T-helper 1 cell treated with Interleukin-12 subunit alpha and Interleukin-12 subunit beta and Interleukin-4 antibody, amounts not matched to agents 30 μg/mL and 1 μg/mL, for 36 hours (primary cell): Measurements from ENCODE around the gene SPATA13.
"Not testable (repeated sequence)": the region's sequence is repeated elsewhere in the genome, so short reads cannot be mapped to it uniquely, and the experiment has no call there.

Experiments used
- H3K27ac Mint-ChIP-seq: one replicate; pipeline ENCODE4 v1.8.0; 2021; ENCODE audit warnings: mild to moderate bottlenecking, mixed read lengths
- H3K27me3 Mint-ChIP-seq: one replicate; pipeline ENCODE4 v1.8.0; 2021; ENCODE audit warnings: low read depth, mixed read lengths
- H3K36me3 Mint-ChIP-seq: one replicate; pipeline ENCODE4 v1.8.0; 2021; ENCODE audit warnings: low read depth, mixed read lengths
- H3K4me1 Mint-ChIP-seq: one replicate; pipeline ENCODE4 v1.8.0; 2021; ENCODE audit warnings: low read depth, mixed read lengths
- H3K4me3 Mint-ChIP-seq: one replicate; pipeline ENCODE4 v1.8.0; 2021; ENCODE audit warnings: mild to moderate bottlenecking, moderate library complexity, mixed read lengths
- H3K9me3 Mint-ChIP-seq: one replicate; pipeline ENCODE4 v1.8.0; 2021; ENCODE audit warnings: mixed read lengths

The SPATA13 gene

DNA sequence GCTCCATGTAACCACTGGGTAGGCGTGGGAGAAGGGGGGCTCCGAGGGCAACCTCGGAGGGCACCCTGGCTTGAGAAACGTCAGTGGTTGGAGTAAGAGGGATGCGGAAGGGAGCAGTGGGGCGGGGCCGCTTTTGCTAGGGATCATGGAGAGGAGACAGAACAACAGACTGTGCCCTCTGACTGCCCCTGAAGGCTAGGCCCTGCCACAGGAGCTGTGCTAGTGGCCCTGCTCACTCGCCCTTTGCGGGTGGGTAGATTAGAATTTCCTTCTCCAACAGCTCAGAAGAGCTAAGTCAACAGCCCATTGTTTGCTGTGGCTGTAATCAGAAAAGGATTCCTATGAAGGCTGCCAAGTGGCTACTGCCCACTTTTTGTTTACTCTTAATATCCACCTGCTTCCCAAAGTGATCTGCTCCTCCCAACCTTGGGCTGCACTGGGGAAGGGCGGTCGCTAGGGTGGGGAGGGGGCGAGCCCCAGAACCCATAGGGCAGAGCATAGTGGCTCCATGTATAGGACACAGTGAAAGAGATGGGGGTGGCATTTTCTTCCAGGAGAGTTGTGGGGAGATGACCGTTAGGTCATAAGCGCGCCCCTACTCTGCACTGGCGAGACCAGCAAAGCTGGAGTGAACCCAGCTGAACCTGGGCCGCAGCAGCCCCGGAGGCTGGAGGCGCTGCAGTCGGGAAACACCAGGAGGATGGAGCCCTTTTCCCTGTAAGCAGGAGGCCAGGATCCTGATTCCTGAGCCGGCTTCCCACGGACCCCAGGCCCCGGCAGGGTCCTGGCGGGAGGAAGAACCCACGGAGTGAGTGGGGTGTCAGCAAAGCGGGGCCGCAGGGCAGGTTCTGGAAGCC lies 146.9 kb downstream of the SPATA13 start:
- Mint-ChIP-seq H3K4me3 (no peak overlapping the region), H3K27me3 (no peaks in the 10 kb centered on the region), H3K9me3 (no peaks in the 10 kb centered on the region), H3K4me1 (no peaks in the 10 kb centered on the region), H3K27ac (no peak overlapping the region), H3K36me3 (peaks cover 22% of the 10 kb centered on the region)

GRCh38 chr13:24308068-24308445 lies 147.5 kb downstream of the SPATA13 start:
- H3K36me3 Mint-ChIP-seq = peaks cover 18% of the 10 kb centered on the region
- H3K27ac Mint-ChIP-seq = no peak overlapping the region
- H3K27me3 Mint-ChIP-seq = no peaks in the 10 kb centered on the region
- no peak overlapping the region for H3K4me3 Mint-ChIP-seq
- H3K4me1 Mint-ChIP-seq = no peaks in the 10 kb centered on the region
- H3K9me3 Mint-ChIP-seq = no peaks in the 10 kb centered on the region

DNA sequence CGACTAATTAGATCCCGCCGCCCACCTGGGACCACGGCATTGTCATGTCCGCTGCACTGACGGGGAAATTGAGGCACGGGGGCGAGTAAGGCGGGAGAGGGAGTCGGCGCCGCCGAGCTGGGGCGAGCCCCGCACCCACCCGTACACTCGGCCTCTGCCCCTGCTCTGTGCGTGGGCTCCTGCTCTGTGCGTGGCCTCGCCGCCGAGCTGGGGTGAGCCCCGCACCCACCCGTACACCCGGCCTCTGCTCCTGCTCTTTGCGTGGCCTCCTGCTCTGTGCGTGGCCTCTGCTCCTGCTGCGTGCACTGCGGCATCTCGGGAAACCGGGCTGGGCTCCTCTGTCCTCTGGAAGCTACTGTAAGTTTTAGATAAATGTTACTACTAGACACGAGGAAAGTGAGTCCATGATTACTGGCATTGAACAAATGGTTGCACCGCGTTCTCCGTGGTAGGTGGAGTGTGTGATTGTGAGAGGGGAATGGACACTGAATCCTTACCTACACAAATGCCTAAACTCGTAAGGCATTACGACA lies 148.0 kb downstream of the SPATA13 start:
- H3K4me1 Mint-ChIP-seq = no peaks in the 10 kb centered on the region
- H3K27ac Mint-ChIP-seq = no peak overlapping the region
- no peaks in the 10 kb centered on the region for H3K9me3 Mint-ChIP-seq
- H3K4me3 Mint-ChIP-seq = no peak overlapping the region
- peaks cover 14% of the 10 kb centered on the region for H3K36me3 Mint-ChIP-seq
- no peaks in the 10 kb centered on the region for H3K27me3 Mint-ChIP-seq

DNA sequence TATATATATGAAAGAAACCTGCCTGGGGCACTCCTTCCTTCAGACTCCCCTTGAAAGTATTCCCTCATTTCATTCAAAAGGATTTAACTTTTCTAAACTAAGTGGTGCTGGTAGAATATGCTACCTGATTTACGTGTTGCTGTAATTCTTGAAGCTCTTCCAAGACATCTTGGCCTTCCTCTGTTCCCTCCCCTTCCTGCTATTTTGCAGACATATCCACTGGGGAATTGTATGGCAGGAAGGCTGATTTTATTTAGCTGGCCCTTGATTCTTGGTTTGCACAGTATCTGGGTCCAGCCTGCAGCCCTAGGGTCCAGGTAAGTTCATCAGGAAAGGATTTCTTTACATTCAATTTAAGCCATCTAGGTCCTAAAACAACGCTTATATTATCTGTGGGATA lies 148.8 kb downstream of the SPATA13 start, which contains the start of gene C1QTNF9:
Gene C1QTNF9 (plus strand): TSS at position 281 of the 400 bp plus-strand sequence. CDS start 6,424 bp downstream, outside the sequence.
- H3K9me3 Mint-ChIP-seq, H3K27me3 Mint-ChIP-seq, H3K27ac Mint-ChIP-seq, H3K4me1 Mint-ChIP-seq, H3K4me3 Mint-ChIP-seq: not testable (repeated sequence)
- peaks cover 14% of the 10 kb centered on the region for H3K36me3 Mint-ChIP-seq

- H3K36me3 Mint-ChIP-seq = no peaks in the 10 kb centered on the region
- H3K4me3 Mint-ChIP-seq = no peak overlapping the region
- H3K27me3 Mint-ChIP-seq = no peaks in the 10 kb centered on the region
- H3K27ac Mint-ChIP-seq = no peak overlapping the region
- no peaks in the 10 kb centered on the region for H3K9me3 Mint-ChIP-seq
- H3K4me1 Mint-ChIP-seq = no peaks in the 10 kb centered on the region
Observed at GRCh38 chr13:24313439-24313838, 152.9 kb downstream of the SPATA13 start.

GRCh38 chr13:24317835-24318234 lies 157.3 kb downstream of the SPATA13 start:
- not testable (repeated sequence) for H3K27ac Mint-ChIP-seq, H3K4me3 Mint-ChIP-seq

GRCh38 chr13:24318878-24319277 lies 158.4 kb downstream of the SPATA13 start:
- H3K9me3 Mint-ChIP-seq, H3K4me3 Mint-ChIP-seq, H3K4me1 Mint-ChIP-seq, H3K36me3 Mint-ChIP-seq, H3K27ac Mint-ChIP-seq, H3K27me3 Mint-ChIP-seq: not testable (repeated sequence)

More at GRCh38 chr13:24317835-24318234, 157.3 kb downstream of the SPATA13 start:
- not testable (repeated sequence) for H3K4me1 Mint-ChIP-seq, H3K27me3 Mint-ChIP-seq, H3K36me3 Mint-ChIP-seq, H3K9me3 Mint-ChIP-seq

DNA sequence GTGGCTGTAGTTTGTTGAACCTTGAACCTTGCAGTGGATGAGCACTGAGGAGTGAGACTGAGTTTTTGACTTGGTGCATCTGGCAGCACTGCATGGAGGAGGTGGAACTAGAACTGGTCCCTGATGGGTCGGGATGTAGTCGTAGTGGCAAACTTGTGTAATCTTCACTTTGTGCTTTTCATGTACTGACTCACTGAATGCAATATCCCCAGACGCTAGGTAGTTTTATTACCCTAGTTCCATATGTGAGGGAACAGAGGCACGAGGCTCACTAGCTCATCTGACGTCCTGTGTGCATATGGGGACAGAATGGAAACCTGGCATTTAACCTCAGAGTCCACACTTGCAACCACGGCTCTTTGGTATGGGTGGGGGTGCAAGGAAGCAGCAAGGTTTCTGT lies 159.1 kb downstream of the SPATA13 start:
- not testable (repeated sequence) for H3K9me3 Mint-ChIP-seq, H3K36me3 Mint-ChIP-seq, H3K4me1 Mint-ChIP-seq, H3K4me3 Mint-ChIP-seq, H3K27me3 Mint-ChIP-seq, H3K27ac Mint-ChIP-seq

DNA sequence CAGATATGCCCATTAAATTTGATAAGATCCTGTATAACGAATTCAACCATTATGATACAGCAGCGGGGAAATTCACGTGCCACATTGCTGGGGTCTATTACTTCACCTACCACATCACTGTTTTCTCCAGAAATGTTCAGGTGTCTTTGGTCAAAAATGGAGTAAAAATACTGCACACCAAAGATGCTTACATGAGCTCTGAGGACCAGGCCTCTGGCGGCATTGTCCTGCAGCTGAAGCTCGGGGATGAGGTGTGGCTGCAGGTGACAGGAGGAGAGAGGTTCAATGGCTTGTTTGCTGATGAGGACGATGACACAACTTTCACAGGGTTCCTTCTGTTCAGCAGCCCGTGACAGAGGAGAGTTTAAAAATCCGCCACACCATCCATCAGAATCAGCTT lies 160.9 kb downstream of the SPATA13 start:
- H3K4me1 Mint-ChIP-seq = not testable (repeated sequence)

GRCh38 chr13:24322470-24322869 lies 161.9 kb downstream of the SPATA13 start:
- H3K27me3 Mint-ChIP-seq = peaks cover 35% of the 10 kb centered on the region
- H3K27ac Mint-ChIP-seq, H3K4me1 Mint-ChIP-seq, H3K4me3 Mint-ChIP-seq, H3K36me3 Mint-ChIP-seq, H3K9me3 Mint-ChIP-seq: not testable (repeated sequence)

More for the DNA sequence above, 160.9 kb downstream of the SPATA13 start:
- not testable (repeated sequence) for H3K36me3 Mint-ChIP-seq, H3K9me3 Mint-ChIP-seq, H3K4me3 Mint-ChIP-seq, H3K27ac Mint-ChIP-seq
- peaks cover 26% of the 10 kb centered on the region for H3K27me3 Mint-ChIP-seq

DNA sequence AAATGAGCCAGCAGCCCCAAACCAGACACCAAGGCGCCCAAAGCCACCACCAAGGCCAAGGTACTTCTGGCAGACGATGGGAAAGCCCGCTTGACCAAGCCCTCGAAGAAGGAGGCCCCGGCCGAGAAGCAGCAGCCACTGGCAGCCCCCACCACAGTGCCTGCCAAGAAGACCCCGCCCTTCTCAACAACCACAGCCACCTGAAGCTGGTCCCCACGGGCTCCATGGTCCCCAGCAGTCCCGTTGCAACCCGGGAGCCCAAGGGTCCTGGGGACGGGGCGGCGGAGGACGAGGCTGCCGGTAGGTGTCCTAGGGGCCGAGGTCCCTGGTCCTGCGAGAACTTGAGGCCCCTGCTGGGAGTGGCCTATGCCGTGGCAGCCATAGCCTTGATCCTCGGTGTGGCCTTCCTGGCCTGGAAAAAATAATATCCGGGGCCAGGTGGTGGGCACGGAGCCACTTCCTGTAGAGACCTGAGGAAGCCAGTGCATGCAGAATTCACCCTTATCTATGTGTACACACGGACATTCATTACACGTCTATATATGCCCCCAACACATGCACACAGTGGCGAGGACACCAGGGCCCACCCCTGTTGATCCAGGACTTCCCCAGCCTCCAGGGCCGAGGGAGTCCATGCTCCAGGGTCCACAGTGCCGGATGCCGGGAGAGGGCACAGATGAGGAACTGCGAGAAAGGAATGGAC lies 162.7 kb downstream of the SPATA13 start:
- peaks cover 42% of the 10 kb centered on the region for H3K27me3 Mint-ChIP-seq
- H3K36me3 Mint-ChIP-seq = no peaks in the 10 kb centered on the region
- no peaks in the 10 kb centered on the region for H3K4me1 Mint-ChIP-seq

GRCh38 chr13:24323739-24324075 lies 163.2 kb downstream of the SPATA13 start:
- Mint-ChIP-seq H3K9me3 (no peaks in the 10 kb centered on the region), H3K36me3 (no peaks in the 10 kb centered on the region), H3K4me1 (no peaks in the 10 kb centered on the region), H3K27ac (no peak overlapping the region), H3K27me3 (peaks cover 47% of the 10 kb centered on the region), H3K4me3 (no peak overlapping the region)

More for the DNA sequence above, 162.7 kb downstream of the SPATA13 start:
- Mint-ChIP-seq H3K9me3 (no peaks in the 10 kb centered on the region), H3K4me3 (no peak overlapping the region), H3K27ac (no peak overlapping the region)

- H3K36me3 Mint-ChIP-seq, H3K9me3 Mint-ChIP-seq, H3K4me1 Mint-ChIP-seq, H3K27ac Mint-ChIP-seq, H3K4me3 Mint-ChIP-seq: not testable (repeated sequence)
- peaks cover 72% of the 10 kb centered on the region for H3K27me3 Mint-ChIP-seq
Observed at GRCh38 chr13:24327598-24327997, 167.1 kb downstream of the SPATA13 start.

GRCh38 chr13:24328145-24328544 lies 167.6 kb downstream of the SPATA13 start:
- Mint-ChIP-seq H3K27ac (no peak overlapping the region), H3K36me3 (no peaks in the 10 kb centered on the region), H3K27me3 (peaks cover 77% of the 10 kb centered on the region), H3K4me3 (no peak overlapping the region), H3K9me3 (no peaks in the 10 kb centered on the region), H3K4me1 (no peaks in the 10 kb centered on the region)

DNA sequence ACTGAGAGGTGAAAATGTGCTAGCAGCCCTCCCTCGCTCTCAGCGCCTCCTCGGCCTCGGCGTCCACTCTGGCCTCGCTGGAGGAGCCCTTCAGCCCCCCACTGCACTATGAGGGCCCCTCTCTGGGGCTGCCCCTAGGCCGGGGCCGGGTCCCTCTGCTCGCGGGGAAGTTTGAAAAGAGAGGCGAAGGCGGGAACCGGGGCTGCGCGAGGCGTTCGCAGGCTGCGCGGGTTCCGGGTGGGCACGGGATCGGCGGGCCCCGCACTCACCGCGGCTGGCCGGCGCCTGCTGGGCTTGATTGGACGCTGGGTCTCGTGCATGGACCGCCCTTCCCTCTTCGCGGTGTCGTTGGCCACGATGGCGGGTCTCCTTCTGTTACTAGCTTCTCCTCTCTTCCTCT lies 178.2 kb downstream of the SPATA13 start:
- Mint-ChIP-seq H3K27ac (no peak overlapping the region), H3K4me3 (no peak overlapping the region), H3K27me3 (peaks cover 8% of the 10 kb centered on the region), H3K36me3 (no peaks in the 10 kb centered on the region), H3K9me3 (no peaks in the 10 kb centered on the region), H3K4me1 (no peaks in the 10 kb centered on the region)
